Eye (tissue), 1 donor: ENCODE data around the gene IL1B.
"Not testable (repeated sequence)": the region's sequence is repeated elsewhere in the genome, so short reads cannot be mapped to it uniquely, and the experiment has no call there.

Experiments used
- DNase-seq: peaks from one replicate; pipeline ENCODE4 v3.0.0-alpha.2; 2015

The IL1B gene

GRCh38 chr2:112849956-112850355, 13.4 kb upstream of the IL1B start:
- no peak for DNase-seq

GRCh38 chr2:112848833-112849232, 12.3 kb upstream of the IL1B start:
- DNase-seq = no peak

GRCh38 chr2:112846031-112846430, 9.5 kb upstream of the IL1B start:
- no peak for DNase-seq

- DNase-seq = no peak
Observed at GRCh38 chr2:112843836-112844235, 7.3 kb upstream of the IL1B start.

- DNase-seq = no peak
Observed at GRCh38 chr2:112843288-112843687, 6.7 kb upstream of the IL1B start.

- no peak for DNase-seq
Observed at GRCh38 chr2:112841295-112842044, 4.9 kb upstream of the IL1B start.

- DNase-seq = no peak
Observed at GRCh38 chr2:112840068-112840445, 3.5 kb upstream of the IL1B start.

- DNase-seq = no peak
Observed at GRCh38 chr2:112839407-112840067, 3.0 kb upstream of the IL1B start.

GRCh38 chr2:112836163-112836560, 417 bp downstream of the IL1B start:
- DNase-seq = no peak

GRCh38 chr2:112835536-112836162, 930 bp downstream of the IL1B start:
- no peak for DNase-seq

- DNase-seq = no peak
Observed at GRCh38 chr2:112835061-112835501, 1.5 kb downstream of the IL1B start.

- no peak for DNase-seq
Observed at GRCh38 chr2:112834396-112835037, 2.1 kb downstream of the IL1B start.

GRCh38 chr2:112833976-112834375, 2.6 kb downstream of the IL1B start:
- no peak for DNase-seq

GRCh38 chr2:112833639-112833931, 3.0 kb downstream of the IL1B start:
- not testable (repeated sequence) for DNase-seq

GRCh38 chr2:112832841-112833638, 3.5 kb downstream of the IL1B start:
- no peak for DNase-seq

- DNase-seq = no peak
Observed at GRCh38 chr2:112831946-112832840, 4.4 kb downstream of the IL1B start.

GRCh38 chr2:112831513-112831845, 5.1 kb downstream of the IL1B start:
- DNase-seq = no peak

- no peak for DNase-seq
Observed at GRCh38 chr2:112830682-112831512, 5.7 kb downstream of the IL1B start.

- DNase-seq = no peak
Observed at GRCh38 chr2:112829961-112830681, 6.5 kb downstream of the IL1B start.
